Stimulated activated naive CD8-positive, alpha-beta T cell treated with anti-CD3 and anti-CD28 coated beads, Interleukin-15, Interleukin-2, amounts not matched to agents 100 ng/mL and 50 ng/mL, for 24 hours (primary cell): Measurements from ENCODE around the gene FALEC.
"Not testable (repeated sequence)": the region's sequence is repeated elsewhere in the genome, so short reads cannot be mapped to it uniquely, and the experiment has no call there.

Experiments
- H3K27ac Mint-ChIP-seq: one replicate; pipeline ENCODE4 v1.8.0; 2021; ENCODE audit warnings: mild to moderate bottlenecking, mixed read lengths
- H3K27me3 Mint-ChIP-seq: one replicate; pipeline ENCODE4 v1.8.0; 2021; ENCODE audit warnings: mixed read lengths
- H3K36me3 Mint-ChIP-seq: one replicate; pipeline ENCODE4 v1.8.0; 2021; ENCODE audit warnings: low read depth, mixed read lengths
- H3K4me1 Mint-ChIP-seq: one replicate; pipeline ENCODE4 v1.8.0; 2021; ENCODE audit warnings: low read depth, mixed read lengths
- H3K4me3 Mint-ChIP-seq: one replicate; pipeline ENCODE4 v1.8.0; 2021; ENCODE audit warnings: mild to moderate bottlenecking, mixed read lengths
- H3K9me3 Mint-ChIP-seq: one replicate; pipeline ENCODE4 v1.8.0; 2021; ENCODE audit warnings: mixed read lengths

FALEC gene

GRCh38 chr1:150565240-150565991, 49.9 kb downstream of the FALEC start:
- not testable (repeated sequence) for H3K27me3 Mint-ChIP-seq, H3K9me3 Mint-ChIP-seq
- H3K4me3 Mint-ChIP-seq = peak overlapping the region; percentile 41
- peaks cover 14% of the 10 kb centered on the region for H3K36me3 Mint-ChIP-seq
- peaks cover 95% of the 10 kb centered on the region for H3K4me1 Mint-ChIP-seq
- H3K27ac Mint-ChIP-seq = peak overlapping the region; percentile 100

GRCh38 chr1:150566589-150567340, 51.2 kb downstream of the FALEC start:
- Mint-ChIP-seq H3K27me3 (no peaks in the 10 kb centered on the region), H3K9me3 (no peaks in the 10 kb centered on the region), H3K4me1 (peaks cover 96% of the 10 kb centered on the region), H3K4me3 (peak overlapping the region; percentile 82), H3K36me3 (peaks cover 24% of the 10 kb centered on the region), H3K27ac (peak overlapping the region; percentile 100)

- Mint-ChIP-seq H3K36me3 (peaks cover 25% of the 10 kb centered on the region), H3K27me3 (no peaks in the 10 kb centered on the region), H3K4me1 (peaks cover 96% of the 10 kb centered on the region), H3K4me3 (peak overlapping the region; percentile 82), H3K27ac (peak overlapping the region; percentile 100), H3K9me3 (no peaks in the 10 kb centered on the region)
These were observed 51.8 kb downstream of the FALEC start for GRCh38 chr1:150567341-150567716.

- Mint-ChIP-seq H3K36me3 (peaks cover 31% of the 10 kb centered on the region), H3K9me3 (no peaks in the 10 kb centered on the region), H3K4me1 (peaks cover 96% of the 10 kb centered on the region), H3K27ac (peak overlapping the region; percentile 100), H3K4me3 (peak overlapping the region; percentile 82), H3K27me3 (no peaks in the 10 kb centered on the region)
These were observed 52.4 kb downstream of the FALEC start for GRCh38 chr1:150567717-150568593.

GRCh38 chr1:150568594-150568966, 53.0 kb downstream of the FALEC start:
- Mint-ChIP-seq H3K36me3 (peaks cover 38% of the 10 kb centered on the region), H3K4me1 (peaks cover 96% of the 10 kb centered on the region), H3K9me3 (no peaks in the 10 kb centered on the region), H3K4me3 (peak overlapping the region; percentile 82), H3K27me3 (no peaks in the 10 kb centered on the region), H3K27ac (peak overlapping the region; percentile 100)

- Mint-ChIP-seq H3K36me3 (peaks cover 79% of the 10 kb centered on the region), H3K9me3 (no peaks in the 10 kb centered on the region), H3K27me3 (no peaks in the 10 kb centered on the region), H3K4me3 (peak overlapping the region; percentile 81), H3K4me1 (peaks cover 78% of the 10 kb centered on the region), H3K27ac (peak overlapping the region; percentile 91)
These were observed 57.5 kb downstream of the FALEC start for GRCh38 chr1:150572918-150573647.

GRCh38 chr1:150573648-150574071, 58.1 kb downstream of the FALEC start:
- H3K4me3 Mint-ChIP-seq = peak overlapping the region; percentile 81
- peaks cover 76% of the 10 kb centered on the region for H3K4me1 Mint-ChIP-seq
- H3K27ac Mint-ChIP-seq = peak overlapping the region; percentile 91

GRCh38 chr1:150574260-150575071, 58.9 kb downstream of the FALEC start:
- H3K27me3 Mint-ChIP-seq = no peaks in the 10 kb centered on the region
- H3K36me3 Mint-ChIP-seq = peaks cover 88% of the 10 kb centered on the region
- H3K4me3 Mint-ChIP-seq = peak overlapping the region; percentile 100
- H3K9me3 Mint-ChIP-seq = no peaks in the 10 kb centered on the region
- peaks cover 71% of the 10 kb centered on the region for H3K4me1 Mint-ChIP-seq
- peak overlapping the region; percentile 96 for H3K27ac Mint-ChIP-seq

More at GRCh38 chr1:150573648-150574071, 58.1 kb downstream of the FALEC start:
- peaks cover 84% of the 10 kb centered on the region for H3K36me3 Mint-ChIP-seq
- H3K9me3 Mint-ChIP-seq, H3K27me3 Mint-ChIP-seq: not testable (repeated sequence)

GRCh38 chr1:150575072-150575489, 59.5 kb downstream of the FALEC start:
- peaks cover 83% of the 10 kb centered on the region for H3K36me3 Mint-ChIP-seq
- peak overlapping the region; percentile 100 for H3K4me3 Mint-ChIP-seq
- no peaks in the 10 kb centered on the region for H3K9me3 Mint-ChIP-seq
- peaks cover 69% of the 10 kb centered on the region for H3K4me1 Mint-ChIP-seq
- H3K27ac Mint-ChIP-seq = peak overlapping the region; percentile 96
- no peaks in the 10 kb centered on the region for H3K27me3 Mint-ChIP-seq

GRCh38 chr1:150575518-150576366, 60.2 kb downstream of the FALEC start:
- peak overlapping the region; percentile 100 for H3K4me3 Mint-ChIP-seq

GRCh38 chr1:150576367-150576711, 60.8 kb downstream of the FALEC start:
- H3K9me3 Mint-ChIP-seq = no peaks in the 10 kb centered on the region
- H3K4me3 Mint-ChIP-seq = peak overlapping the region; percentile 100
- H3K36me3 Mint-ChIP-seq = peaks cover 73% of the 10 kb centered on the region
- H3K4me1 Mint-ChIP-seq = peaks cover 68% of the 10 kb centered on the region
- H3K27me3 Mint-ChIP-seq = no peaks in the 10 kb centered on the region
- peak overlapping the region; percentile 96 for H3K27ac Mint-ChIP-seq

More at GRCh38 chr1:150575518-150576366, 60.2 kb downstream of the FALEC start:
- Mint-ChIP-seq H3K9me3 (no peaks in the 10 kb centered on the region), H3K36me3 (peaks cover 79% of the 10 kb centered on the region), H3K4me1 (peaks cover 69% of the 10 kb centered on the region), H3K27me3 (no peaks in the 10 kb centered on the region), H3K27ac (peak overlapping the region; percentile 96)

GRCh38 chr1:150576794-150577556, 61.4 kb downstream of the FALEC start:
- peak overlapping the region; percentile 99 for H3K27ac Mint-ChIP-seq
- H3K36me3 Mint-ChIP-seq = peaks cover 71% of the 10 kb centered on the region
- H3K4me3 Mint-ChIP-seq = peak overlapping the region; percentile 100
- H3K4me1 Mint-ChIP-seq = peaks cover 63% of the 10 kb centered on the region
- H3K27me3 Mint-ChIP-seq = no peaks in the 10 kb centered on the region
- H3K9me3 Mint-ChIP-seq = no peaks in the 10 kb centered on the region
